ENCODE results near the gene GINS1. TPM values are rescaled to one million over a fixed set of nuclear protein-coding genes. Genes with fewer than 3 reads are reported as not detected.

GINS1 gene
- total and polyA plus RNA-seq, 2 of the 13 experiments (the other 11 are each of a cell fraction or from before 2014, with no cell fraction given): 14.6 to 59.9 TPM

DNA sequence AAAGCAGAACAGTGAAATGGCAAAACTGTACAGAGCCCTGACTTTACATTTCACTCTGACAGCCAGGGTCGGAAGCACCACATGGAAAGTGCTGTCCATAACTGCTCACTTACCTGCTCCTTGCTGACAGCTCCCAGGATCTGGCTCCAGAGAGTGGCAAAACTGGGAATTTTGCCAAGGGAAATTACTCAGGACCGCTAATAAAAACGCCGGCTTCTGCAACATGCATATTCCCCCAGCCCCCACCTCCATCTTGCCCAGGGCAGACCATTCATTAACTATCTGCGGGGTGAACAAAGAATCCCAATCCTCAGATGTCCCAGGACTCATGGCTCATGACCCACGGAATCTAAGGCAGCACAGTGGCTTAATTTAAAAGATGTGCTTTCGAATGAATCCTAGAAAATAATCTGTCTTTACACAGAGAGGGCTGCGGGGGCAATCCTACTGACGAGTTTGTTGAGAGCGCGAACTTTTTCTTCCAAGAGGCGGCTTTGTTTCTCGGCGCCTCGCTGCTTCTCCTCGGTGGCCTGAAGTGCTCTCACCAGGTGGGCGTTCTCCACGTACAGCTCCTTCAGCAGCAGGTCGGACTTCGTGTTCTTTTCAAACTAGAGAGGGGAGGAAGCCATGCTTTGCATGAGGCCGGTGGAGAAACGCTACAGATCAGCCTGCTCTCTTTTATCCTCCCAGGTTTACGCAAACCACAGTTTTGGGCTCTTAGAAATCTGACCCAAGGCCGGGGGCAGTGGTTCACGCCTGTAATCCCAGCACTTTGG is 45.8 kb downstream of the GINS1 start:
- FAIRE-seq (no peak), ATAC-seq (no peak), DNase-seq (ENCODE audit: low spot score) (no peak)
- in situ Hi-C loops (cut with HindIII; ENCODE audit: extremely low pct_ligation_motif_present, low pct_unique_long_range_greater_than_20kb) (no loop called here), intact Hi-C loops (cut with micrococcal nuclease; ENCODE audit: unreplicated experiment) (no loop called here)
- CTCF ChIA-PET (ENCODE audit: low intra/inter-chr PET ratio, low total read pairs): no interaction called here
- TF ChIP-seq FOSL1 (CRISPR knock-in tag; IDR thresholded peaks at IDR 0.05; ENCODE audit: borderline replicate concordance): no peak
- TF ChIP-seq HOXA3 (CRISPR knock-in tag; IDR thresholded peaks at IDR 0.05): no peak
- TF ChIP-seq FOXK2 (IDR thresholded peaks at IDR 0.05): no peak
- TF ChIP-seq ZNF430 (CRISPR knock-in tag; IDR thresholded peaks at IDR 0.05): 0 out of 2 replicates have a peak, but pooled peaks have one; percentile 29
- Histone ChIP-seq H3K4me1 (ENCODE audit: insufficient read depth, low read length) (no peaks in the 10 kb centered on the region), H3K79me2 (ENCODE audit: insufficient read depth, low read length) (no peaks in the 10 kb centered on the region), H2AFZ (ENCODE audit: low read length) (no peak overlapping the region), H3K4me2 (ENCODE audit: low read depth, low read length) (no peak overlapping the region), H3K27me3 (ENCODE audit: control insufficient read depth in 1 of 2, insufficient read depth in 2 of 2, low read length in 2 of 2) (no peaks in the 10 kb centered on the region), H3K36me3 (replicated peaks in 1 of 2; ENCODE audit: control insufficient read depth in 1 of 2, insufficient read depth in 2 of 2, low read length in 2 of 2) (peaks cover 28 to 39% of the 10 kb centered on the region in 2 experiments), H3K9me3 (ENCODE audit: low read length) (no peaks in the 10 kb centered on the region), H3K27ac (ENCODE audit: extremely low read length, insufficient read depth, low read length) (no peak overlapping the region), H3K9ac (ENCODE audit: insufficient read depth, low read depth, low read length) (no peak overlapping the region), H4K20me1 (ENCODE audit: insufficient read depth, low read length) (no peaks in the 10 kb centered on the region), H3K4me3 (replicated peaks in 1 of 3; ENCODE audit: insufficient read depth in 1 of 3, low read depth in 2 of 3, low read length in 3 of 3) (no peak overlapping the region)
- 97% methylated on average over 25 of the region's 25 CpGs for WGBS (ENCODE audit: low lambda C conversion rate)
- POLR2A ChIA-PET: no interaction called here
- BruUV-seq (replicated peaks): no TSS peak

DNA sequence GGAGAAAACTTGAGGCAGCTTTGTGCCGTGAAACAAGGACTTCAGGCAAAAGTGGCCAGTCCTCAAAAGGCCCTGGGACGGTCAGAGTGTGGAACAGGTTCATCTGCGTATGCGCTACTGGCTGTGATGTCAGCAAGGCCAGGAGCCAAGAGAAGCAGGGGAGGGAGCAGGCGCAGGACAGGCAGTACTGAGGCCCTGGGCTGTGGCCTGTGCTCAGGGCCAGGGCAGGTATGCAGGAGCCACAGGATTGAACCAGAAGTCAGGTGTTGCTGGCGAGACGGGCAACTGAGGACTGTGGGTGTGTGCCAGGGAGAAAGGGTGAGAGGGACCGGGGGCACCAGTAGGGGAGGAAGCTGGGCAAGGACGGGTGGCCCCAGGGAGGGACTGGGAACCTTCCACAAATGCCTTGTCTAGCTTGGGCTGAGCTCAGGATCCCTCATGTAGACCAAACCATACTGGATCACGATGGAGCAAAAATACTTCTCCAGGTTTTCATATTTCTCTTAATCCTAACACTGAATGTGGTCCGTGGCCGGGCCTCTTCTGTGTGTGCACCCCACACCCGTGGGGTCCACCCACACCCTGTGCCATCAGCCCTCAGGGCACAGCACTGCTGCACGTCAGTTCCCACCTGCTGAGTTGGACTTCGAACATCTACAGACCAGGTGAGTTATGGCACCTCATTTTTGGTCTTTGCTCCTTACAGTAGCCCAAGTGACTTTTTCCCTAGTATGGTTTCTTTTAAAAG is 46.9 kb downstream of the GINS1 start:
- FAIRE-seq: no peak

More for the DNA sequence above, 46.9 kb downstream of the GINS1 start:
- CTCF ChIA-PET (ENCODE audit: low intra/inter-chr PET ratio, low total read pairs): no interaction called here
- no peaks in the 10 kb centered on the region for H3K79me2 ChIP-seq (ENCODE audit: insufficient read depth, low read length)
- H3K4me2 ChIP-seq (ENCODE audit: low read depth, low read length): no peak overlapping the region
- in situ Hi-C loops (cut with HindIII; ENCODE audit: extremely low pct_ligation_motif_present, low pct_unique_long_range_greater_than_20kb) (no loop called here), intact Hi-C loops (cut with micrococcal nuclease; ENCODE audit: unreplicated experiment) (no loop called here)
- no peaks in the 10 kb centered on the region for H4K20me1 ChIP-seq (ENCODE audit: insufficient read depth, low read length)
- H2AFZ ChIP-seq (ENCODE audit: low read length): no peak overlapping the region
- TF ChIP-seq, protein P1, sequence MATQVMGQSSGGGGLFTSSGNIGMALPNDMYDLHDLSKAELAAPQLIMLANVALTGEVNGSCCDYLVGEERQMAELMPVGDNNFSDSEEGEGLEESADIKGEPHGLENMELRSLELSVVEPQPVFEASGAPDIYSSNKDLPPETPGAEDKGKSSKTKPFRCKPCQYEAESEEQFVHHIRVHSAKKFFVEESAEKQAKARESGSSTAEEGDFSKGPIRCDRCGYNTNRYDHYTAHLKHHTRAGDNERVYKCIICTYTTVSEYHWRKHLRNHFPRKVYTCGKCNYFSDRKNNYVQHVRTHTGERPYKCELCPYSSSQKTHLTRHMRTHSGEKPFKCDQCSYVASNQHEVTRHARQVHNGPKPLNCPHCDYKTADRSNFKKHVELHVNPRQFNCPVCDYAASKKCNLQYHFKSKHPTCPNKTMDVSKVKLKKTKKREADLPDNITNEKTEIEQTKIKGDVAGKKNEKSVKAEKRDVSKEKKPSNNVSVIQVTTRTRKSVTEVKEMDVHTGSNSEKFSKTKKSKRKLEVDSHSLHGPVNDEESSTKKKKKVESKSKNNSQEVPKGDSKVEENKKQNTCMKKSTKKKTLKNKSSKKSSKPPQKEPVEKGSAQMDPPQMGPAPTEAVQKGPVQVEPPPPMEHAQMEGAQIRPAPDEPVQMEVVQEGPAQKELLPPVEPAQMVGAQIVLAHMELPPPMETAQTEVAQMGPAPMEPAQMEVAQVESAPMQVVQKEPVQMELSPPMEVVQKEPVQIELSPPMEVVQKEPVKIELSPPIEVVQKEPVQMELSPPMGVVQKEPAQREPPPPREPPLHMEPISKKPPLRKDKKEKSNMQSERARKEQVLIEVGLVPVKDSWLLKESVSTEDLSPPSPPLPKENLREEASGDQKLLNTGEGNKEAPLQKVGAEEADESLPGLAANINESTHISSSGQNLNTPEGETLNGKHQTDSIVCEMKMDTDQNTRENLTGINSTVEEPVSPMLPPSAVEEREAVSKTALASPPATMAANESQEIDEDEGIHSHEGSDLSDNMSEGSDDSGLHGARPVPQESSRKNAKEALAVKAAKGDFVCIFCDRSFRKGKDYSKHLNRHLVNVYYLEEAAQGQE (IDR thresholded peaks at IDR 0.05; ENCODE audit: borderline replicate concordance in 1 of 2, low read depth in 1 of 2, low read length in 2 of 2): no peak
- peak; percentile 17 for TF ChIP-seq RBM22 (optimal IDR thresholded peaks at IDR 0.05; ENCODE audit: low read length)
- TF ChIP-seq AGO2 (optimal IDR thresholded peaks at IDR 0.05; ENCODE audit: low read depth, low read length): peak; percentile 49
- TF ChIP-seq ZEB1 (IDR thresholded peaks at IDR 0.05; ENCODE audit: insufficient replicate concordance, low read depth): no peak
- WGBS (ENCODE audit: low lambda C conversion rate): 93% methylated on average over 15 of the region's 15 CpGs
- H3K4me3 ChIP-seq (replicated peaks in 1 of 3; ENCODE audit: insufficient read depth in 1 of 3, low read depth in 2 of 3, low read length in 3 of 3): no peak overlapping the region
- peaks cover 36 to 48% of the 10 kb centered on the region in 2 experiments for H3K36me3 ChIP-seq (replicated peaks in 1 of 2; ENCODE audit: control insufficient read depth in 1 of 2, insufficient read depth in 2 of 2, low read length in 2 of 2)
- no peaks in the 10 kb centered on the region for H3K9me3 ChIP-seq (ENCODE audit: low read length)
- no peak overlapping the region for H3K27ac ChIP-seq (ENCODE audit: extremely low read length, insufficient read depth, low read length)
- H3K27me3 ChIP-seq (ENCODE audit: control insufficient read depth in 1 of 2, insufficient read depth in 2 of 2, low read length in 2 of 2): no peaks in the 10 kb centered on the region
- POLR2A ChIA-PET: no interaction called here
- H3K9ac ChIP-seq (ENCODE audit: insufficient read depth, low read depth, low read length): no peak overlapping the region
- BruUV-seq (replicated peaks): no TSS peak
- ATAC-seq: peak; percentile 8
- H3K4me1 ChIP-seq (ENCODE audit: insufficient read depth, low read length): no peaks in the 10 kb centered on the region
- no peak for DNase-seq (ENCODE audit: low spot score)

All from HepG2 (cell line).